PFSK-1 (cell line): Measurements from ENCODE around the gene PDZD2.

ENCODE experiments used
- SIN3A ChIP-seq: IDR thresholded peaks from 2 replicates; pipeline ENCODE4 v1.6.1; 2012; ENCODE audit warnings: mild to moderate bottlenecking, low read length, moderate library complexity, borderline replicate concordance; ENCODE audit not compliant: insufficient read depth
- TAF1 ChIP-seq: IDR thresholded peaks from 2 replicates; pipeline ENCODE4 v1.6.1; 2012; ENCODE audit warnings: low read length, control low read depth, borderline replicate concordance; ENCODE audit not compliant: insufficient read depth
- TF ChIP-seq, protein P1 (sequence below), 2 experiments: IDR thresholded peaks; 2 replicates each; pipeline versions ENCODE4 v1.6.1 to v1.8.0; 2011 to 2012; ENCODE audit warnings: low read depth in 2 of 2, low read length in 2 of 2, control low read depth in 1 of 2, inconsistent platforms in 1 of 2, mild to moderate bottlenecking in 1 of 2, moderate library complexity in 1 of 2; ENCODE audit not compliant: insufficient read depth in 1 of 2

DNA sequence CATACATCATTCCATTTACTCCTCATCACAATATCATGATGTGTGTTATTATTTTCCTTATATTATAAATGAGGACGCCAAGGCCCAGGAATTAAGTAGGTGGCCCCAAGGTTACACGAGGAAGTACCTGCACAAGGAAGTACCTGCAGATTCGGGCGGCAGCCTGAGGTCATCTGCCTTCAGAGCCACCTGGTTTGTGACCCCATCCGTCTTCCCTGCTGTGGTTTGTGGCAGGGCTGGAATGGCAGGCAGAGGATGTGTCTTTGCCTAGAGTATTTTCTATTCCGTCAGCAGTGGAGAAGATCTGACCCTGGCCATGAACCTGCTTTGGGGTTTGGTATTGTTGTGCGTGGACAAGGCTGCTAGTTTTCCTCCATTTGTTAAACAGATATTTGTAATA is 59.7 kb downstream of the PDZD2 start:
- no peak for TF ChIP-seq SIN3A
- no peak for TF ChIP-seq TAF1
- TF ChIP-seq, protein P1, sequence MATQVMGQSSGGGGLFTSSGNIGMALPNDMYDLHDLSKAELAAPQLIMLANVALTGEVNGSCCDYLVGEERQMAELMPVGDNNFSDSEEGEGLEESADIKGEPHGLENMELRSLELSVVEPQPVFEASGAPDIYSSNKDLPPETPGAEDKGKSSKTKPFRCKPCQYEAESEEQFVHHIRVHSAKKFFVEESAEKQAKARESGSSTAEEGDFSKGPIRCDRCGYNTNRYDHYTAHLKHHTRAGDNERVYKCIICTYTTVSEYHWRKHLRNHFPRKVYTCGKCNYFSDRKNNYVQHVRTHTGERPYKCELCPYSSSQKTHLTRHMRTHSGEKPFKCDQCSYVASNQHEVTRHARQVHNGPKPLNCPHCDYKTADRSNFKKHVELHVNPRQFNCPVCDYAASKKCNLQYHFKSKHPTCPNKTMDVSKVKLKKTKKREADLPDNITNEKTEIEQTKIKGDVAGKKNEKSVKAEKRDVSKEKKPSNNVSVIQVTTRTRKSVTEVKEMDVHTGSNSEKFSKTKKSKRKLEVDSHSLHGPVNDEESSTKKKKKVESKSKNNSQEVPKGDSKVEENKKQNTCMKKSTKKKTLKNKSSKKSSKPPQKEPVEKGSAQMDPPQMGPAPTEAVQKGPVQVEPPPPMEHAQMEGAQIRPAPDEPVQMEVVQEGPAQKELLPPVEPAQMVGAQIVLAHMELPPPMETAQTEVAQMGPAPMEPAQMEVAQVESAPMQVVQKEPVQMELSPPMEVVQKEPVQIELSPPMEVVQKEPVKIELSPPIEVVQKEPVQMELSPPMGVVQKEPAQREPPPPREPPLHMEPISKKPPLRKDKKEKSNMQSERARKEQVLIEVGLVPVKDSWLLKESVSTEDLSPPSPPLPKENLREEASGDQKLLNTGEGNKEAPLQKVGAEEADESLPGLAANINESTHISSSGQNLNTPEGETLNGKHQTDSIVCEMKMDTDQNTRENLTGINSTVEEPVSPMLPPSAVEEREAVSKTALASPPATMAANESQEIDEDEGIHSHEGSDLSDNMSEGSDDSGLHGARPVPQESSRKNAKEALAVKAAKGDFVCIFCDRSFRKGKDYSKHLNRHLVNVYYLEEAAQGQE (IDR thresholded peaks at IDR 0.05; ENCODE audit: insufficient read depth in 1 of 2, low read depth in 2 of 2, low read length in 2 of 2): no peak
